Fibroblast of skin of right quadriceps (primary cell): ENCODE results near the gene GPSM1.
"Not testable (repeated sequence)": the region's sequence is repeated elsewhere in the genome, so short reads cannot be mapped to it uniquely, and the experiment has no call there.

ENCODE experiments used
- DNase-seq: peaks from one replicate; pipeline ENCODE4 v3.0.0-alpha.2; 2013

GPSM1 gene

GRCh38 chr9:136319955-136320354 is 7.4 kb upstream of the GPSM1 start:
- DNase-seq, result not testable (repeated sequence)

DNA sequence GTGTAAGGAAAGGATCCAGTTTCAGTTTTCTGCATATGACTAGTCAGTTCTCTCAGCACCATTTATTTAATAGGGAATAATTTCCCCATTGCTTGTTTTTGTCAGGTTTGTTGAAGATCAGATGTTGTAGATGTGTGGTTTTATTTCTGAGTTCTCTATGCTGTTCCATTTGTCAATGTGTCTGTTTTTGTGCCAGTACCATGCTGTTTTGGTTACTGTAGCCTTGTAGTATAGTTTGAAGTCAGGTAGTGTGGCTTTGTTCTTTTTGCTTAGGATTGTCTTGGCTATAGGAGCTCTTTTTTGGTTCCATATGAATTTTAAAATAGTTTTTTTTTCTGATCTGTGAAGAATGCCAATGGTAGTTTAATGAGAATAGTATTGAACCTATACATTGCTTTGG is 6.4 kb upstream of the GPSM1 start:
- not testable (repeated sequence) for DNase-seq

DNA sequence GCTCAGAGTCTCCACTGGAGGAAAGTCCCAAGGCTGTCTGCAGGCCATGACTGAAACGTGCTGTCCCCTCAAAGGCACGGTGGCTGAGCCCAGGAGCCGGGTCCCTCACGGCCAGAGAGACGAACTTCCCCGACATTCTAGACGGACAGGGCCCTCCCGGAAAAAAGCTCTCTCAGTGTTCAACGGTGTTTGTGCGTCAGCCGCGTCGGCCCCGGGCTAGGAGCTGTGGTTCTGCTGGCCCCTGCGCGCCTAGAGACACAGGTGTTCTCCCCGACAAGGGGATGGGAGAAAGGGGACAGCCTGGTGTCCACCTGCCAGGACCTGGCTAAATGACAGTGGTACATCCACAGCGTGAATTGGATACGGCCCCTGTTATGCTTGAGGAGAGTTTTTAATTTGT is 5.8 kb upstream of the GPSM1 start:
- DNase-seq, result no peak

DNA sequence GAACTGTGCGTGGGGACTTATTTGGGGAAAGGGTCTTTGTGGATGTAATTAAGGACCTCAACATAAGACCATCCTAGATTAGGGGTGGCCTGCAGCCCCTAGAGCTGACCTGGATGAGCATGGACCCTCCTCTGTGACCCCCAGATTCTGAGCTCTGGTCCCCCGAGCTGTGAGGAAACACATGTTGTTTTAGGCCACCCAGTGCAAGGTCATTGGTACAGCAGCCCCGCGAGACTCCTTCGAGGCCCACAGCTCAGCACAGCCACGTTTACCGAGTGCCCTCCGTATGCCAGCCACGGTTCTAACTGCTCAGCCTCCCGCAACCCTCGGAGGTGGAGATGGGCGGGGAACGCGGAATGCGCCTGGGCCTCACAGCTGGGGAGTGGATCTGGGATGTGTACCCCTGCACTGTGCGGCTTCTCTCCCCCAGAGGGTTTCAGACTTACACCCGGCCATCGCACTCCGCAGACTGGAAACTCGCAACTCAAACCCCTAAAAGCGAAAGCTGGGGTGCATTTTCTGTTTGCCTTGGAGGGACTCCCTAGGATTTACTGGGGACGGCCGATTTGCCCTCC is 4.5 kb upstream of the GPSM1 start:
- no peak for DNase-seq

DNA sequence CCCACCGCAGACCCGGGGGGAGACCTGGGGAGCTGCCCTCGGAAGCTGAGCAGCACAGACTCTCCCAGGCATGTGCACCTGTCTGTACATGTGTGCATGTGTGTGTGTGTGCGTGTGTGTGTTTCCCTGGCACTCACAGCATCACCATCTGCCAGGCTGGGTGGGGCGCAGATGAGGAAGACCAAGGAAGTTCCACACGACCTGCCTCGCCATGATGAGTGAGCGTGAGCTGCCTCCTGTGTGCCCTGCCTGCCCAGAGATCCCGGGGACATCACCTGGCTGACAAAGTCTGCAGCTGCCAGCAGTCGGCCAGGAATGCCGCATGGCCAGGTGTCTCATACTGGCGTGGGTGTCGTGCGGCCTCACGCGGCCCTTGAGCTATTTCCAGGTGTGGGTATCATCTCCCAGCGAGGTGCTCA is 4.0 kb upstream of the GPSM1 start:
- no peak for DNase-seq

- DNase-seq, result no peak
Measured at GRCh38 chr9:136324501-136325300, 2.6 kb upstream of the GPSM1 start.

GRCh38 chr9:136325358-136325757 is 2.0 kb upstream of the GPSM1 start:
- no peak for DNase-seq

DNA sequence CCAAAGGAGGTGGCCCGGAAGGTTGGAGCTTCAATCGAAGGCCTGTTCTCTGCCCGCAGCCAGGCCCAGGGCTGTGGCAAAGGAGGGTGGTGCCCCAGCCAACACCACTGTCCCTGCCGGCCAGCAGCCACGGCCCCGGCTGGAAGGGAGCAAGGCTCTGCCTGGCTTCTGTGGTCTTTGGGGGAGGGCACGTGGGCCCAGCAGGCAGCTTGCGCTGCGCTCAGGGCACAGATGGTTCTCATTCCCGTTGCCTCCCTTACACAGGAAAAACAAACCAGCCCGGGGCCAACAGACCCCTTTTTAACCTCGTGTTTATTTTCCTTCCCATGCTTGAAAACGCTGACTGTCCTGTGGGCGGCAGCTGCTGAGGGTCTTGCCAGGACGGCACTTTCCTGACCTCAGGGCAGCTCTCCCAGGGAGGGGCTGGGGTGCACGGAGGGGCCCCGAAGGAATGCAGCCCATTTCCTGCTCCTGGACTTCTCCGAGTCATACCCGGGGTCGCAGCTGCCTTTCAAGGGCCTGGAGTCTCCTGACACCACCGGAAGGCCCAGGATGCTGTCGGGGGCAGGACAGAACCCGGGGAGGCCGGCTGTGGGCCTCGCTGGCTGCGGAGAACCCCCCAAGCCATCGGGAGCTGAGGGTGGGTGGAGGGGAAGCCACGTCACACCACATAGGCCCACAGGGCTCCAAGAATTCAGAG is 1.1 kb upstream of the GPSM1 start:
- DNase-seq, result peak; percentile 79

- no peak for DNase-seq
Measured at GRCh38 chr9:136326761-136327303, 507 bp upstream of the GPSM1 start.

DNA sequence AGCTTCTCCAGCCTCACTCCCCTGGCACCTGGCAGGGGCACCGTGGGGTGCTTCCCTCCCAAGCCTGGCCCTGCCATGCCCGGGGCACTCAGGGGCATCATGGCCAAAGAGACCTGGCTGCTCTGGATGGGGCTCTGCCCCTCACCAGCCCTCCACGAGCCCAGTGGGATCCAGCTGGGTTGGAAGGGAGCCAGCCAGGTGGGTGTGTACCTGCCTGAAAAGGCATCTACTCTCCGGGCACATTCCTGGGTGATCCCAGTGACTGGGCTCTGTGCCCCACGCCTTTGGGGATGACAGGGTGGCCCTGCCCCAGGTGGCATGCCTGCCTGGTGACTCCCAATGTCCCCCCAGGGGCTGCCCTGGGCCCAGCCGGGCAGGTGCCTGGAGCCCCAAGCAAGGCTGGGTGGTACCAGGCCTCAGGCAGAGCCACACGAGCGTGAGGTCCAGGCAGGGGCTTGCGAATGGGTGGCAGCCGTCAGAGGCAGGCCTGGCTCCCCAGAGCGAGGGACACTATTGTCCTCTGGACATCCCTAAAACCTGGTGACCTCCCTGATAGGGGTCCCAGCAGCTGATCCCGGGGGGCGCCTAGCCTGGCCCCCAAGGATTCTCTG is 777 bp downstream of the GPSM1 start:
- no peak for DNase-seq

- DNase-seq, result peak; percentile 31
Measured at GRCh38 chr9:136328622-136329041, 1.3 kb downstream of the GPSM1 start.

GRCh38 chr9:136329211-136329627 is 1.9 kb downstream of the GPSM1 start:
- no peak for DNase-seq

- DNase-seq, result no peak
Measured at GRCh38 chr9:136329636-136330405, 2.5 kb downstream of the GPSM1 start.

DNA sequence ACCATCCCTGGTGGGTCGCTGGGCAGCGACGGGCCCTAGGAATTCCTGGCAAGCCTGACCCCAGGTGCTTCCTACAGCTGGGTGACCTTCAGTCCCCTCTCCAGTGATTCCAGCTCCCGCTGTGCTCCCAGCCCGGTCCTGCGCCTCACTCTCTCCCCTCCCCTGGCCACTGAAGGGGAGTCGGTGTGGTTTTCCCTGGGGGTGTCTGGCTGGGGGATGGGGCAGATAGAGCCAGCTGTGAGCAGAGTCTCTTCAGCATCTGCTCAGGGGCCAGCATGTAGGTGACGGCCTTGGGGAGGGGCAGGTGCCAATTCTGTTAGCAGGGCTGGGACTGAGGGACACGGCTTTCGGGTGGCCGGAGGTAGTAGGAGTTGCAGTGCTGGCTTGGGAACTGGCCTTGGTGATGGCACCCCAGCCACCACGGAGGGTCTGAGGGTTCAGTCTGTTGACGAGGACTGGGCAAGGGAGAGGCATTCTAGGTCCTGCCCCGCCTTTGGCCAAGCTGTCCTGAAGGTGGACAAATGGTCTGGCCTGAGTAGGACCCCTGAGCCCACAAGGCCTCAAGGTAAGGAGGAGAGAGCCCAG is 3.2 kb downstream of the GPSM1 start:
- DNase-seq, result no peak

- DNase-seq, result no peak
Measured at GRCh38 chr9:136331030-136331429, 3.7 kb downstream of the GPSM1 start.

DNA sequence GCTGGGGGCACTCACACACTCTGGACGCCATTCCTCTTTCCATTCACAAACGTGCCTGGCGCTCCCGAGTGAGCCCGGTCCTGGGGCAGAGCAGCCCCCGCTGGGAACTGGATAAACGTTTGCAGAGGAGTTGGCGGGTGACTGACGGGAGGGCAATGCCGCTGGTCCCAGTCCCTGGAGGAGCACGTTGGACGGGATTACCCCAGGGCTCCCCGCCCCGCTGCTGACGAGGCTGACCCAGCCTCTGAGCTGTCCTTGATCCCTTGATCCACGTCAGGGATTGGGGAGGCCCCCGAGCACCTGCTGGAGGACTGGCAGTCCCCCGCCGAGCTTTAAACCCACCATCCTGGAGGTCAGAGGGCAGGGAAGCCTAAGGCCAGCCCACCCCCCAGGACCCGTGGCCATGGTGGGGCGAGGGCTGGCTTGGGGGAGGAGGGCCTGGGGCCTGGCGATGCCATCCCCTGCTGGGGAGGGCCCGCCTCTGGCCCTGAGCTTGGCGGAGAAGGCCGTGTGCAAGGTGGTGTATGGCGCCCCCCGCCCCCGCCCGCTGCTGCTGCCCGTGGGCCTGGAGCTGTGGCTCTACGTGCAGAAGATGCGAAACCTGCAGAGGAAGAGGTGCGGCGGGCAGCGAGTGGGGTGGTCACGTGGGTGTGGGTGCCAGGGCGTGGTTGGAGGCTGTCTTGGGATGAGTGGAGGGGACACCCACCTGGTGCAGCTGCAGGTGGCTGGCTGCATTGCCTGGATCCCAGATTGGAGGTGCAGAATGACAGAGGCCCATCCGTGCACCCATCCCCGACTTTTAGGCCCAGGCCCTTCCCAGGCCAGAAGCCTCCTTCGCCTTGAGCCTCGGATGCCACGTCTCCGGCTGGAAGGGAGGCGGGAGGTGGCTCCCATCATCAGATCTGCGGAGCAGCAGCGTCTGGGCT is 4.5 kb downstream of the GPSM1 start:
- no peak for DNase-seq

DNA sequence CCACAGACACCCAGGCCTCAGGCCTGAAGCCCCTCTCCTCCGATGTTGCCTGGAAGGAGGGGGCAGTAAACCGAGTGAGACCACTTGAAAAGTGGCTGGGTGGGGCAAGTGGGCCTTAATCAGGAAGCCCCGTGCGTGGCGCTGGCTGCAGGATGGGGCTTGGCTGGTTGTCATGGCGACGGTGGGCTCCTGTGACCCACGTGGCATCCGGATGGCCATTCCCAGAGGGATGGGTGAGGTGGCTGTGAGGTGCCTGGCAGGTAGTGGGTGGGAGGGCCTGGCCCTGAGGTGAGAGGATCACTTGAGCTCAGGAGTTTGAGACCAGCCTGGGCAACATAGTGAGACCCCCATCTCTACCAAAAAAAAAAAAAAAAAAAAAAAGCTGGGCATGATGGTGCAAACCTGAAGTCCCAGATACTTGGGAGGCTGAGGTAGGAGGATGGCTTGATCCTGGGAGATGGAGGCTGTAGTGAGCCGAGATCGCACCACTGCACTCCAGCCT is 5.2 kb downstream of the GPSM1 start:
- DNase-seq, result no peak

DNA sequence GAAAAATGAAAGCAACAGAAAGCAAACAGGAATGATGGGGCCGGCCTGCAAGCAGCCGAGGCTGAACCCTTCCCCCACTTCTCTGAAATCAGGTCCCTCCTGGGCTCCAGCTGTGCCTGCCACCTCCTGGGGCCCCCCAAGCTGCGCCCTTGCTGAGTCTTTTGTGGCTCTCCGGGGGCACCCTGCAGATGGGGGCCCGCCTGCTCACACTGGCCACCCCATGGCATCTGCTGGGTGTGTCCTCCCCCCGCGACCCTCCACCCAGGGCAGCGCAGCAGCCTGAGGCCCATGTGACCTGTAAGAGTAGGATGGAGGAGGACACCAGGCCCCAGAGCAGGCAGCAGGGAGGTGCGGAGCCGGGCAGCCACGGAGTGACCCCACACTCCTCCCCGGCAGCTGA is 5.7 kb downstream of the GPSM1 start:
- no peak for DNase-seq

GRCh38 chr9:136333486-136333885 is 6.1 kb downstream of the GPSM1 start:
- no peak for DNase-seq

GRCh38 chr9:136334541-136334940 is 7.2 kb downstream of the GPSM1 start:
- no peak for DNase-seq
